Measurements from ENCODE around the gene CCRL2.

CCRL2 gene

GRCh38 chr3:46456118-46456517, 49.1 kb downstream of the CCRL2 start:
- DNase-seq (ENCODE audit: low read depth in 2 of 2): no peak

Data from stimulated activated CD8-positive, alpha-beta memory T cell treated with anti-CD3 and anti-CD28 coated beads, Interleukin-2, amount 100 ng/mL, for 48 hours (primary cell).